A549 (cell line): ENCODE measurements around the gene TRIO. TPM values are rescaled to one million over a fixed set of nuclear protein-coding genes. Genes with fewer than 3 reads are reported as not detected.

Source experiments
- ATAC-seq, 2 experiments: fragments of 200-7000 bp in 1 of 2; fragments of >200 bp in 1 of 2; cut with Nextera tagmentation in 1 of 2; cut with Tn5 transposase in 1 of 2; 3 replicates each; pipeline versions ENCODE4 v1.8.0 to v1.9.1; 2018 to 2020; ENCODE audit warnings: mild to moderate bottlenecking in 1 of 2, moderate library complexity in 1 of 2
- CTCF ChIA-PET: fragments of 300-600 bp; sonication (Branson Sonifier 250); formaldehyde crosslinking; extraction: SDS; loops from one replicate; lab custom pipeline; 2021; ENCODE audit warnings: antibody characterized with exemption, inconsistent platforms; lab: Yijun Ruan, JAX
- POLR2A ChIA-PET: fragments of 350-600 bp; formaldehyde crosslinking; extraction: SDS; loops from one replicate; lab custom pipeline; 2021; ENCODE audit warnings: antibody characterized with exemption, inconsistent platforms; lab: Yijun Ruan, JAX
- DNase-seq, 2 experiments: peaks; one replicate each; pipeline versions ENCODE4 v3.0.0 to v3.0.0-alpha.2; 2011 to 2016; ENCODE audit warnings: low read depth in 1 of 2, low spot score in 1 of 2
- FAIRE-seq: peaks from 2 replicates; lab custom pipeline; 2011; peaks lifted over from hg19 to GRCh38; lab: Jason Lieb, UNC
- H3K27ac ChIP-seq, 2 experiments: fragments of >200 bp; sonication (Bioruptor Twin); formaldehyde crosslinking; 3 replicates each; pipeline ENCODE4 v1.5.1; 2016 to 2017
- H3K4me1 ChIP-seq: fragments of >200 bp; sonication (Bioruptor Twin); formaldehyde crosslinking; 3 replicates; pipeline ENCODE4 v1.6.1; 2016
- H3K4me2 ChIP-seq: fragments of >200 bp; sonication (Bioruptor Twin); formaldehyde crosslinking; 3 replicates; pipeline ENCODE4 v1.6.1; 2016
- H3K4me3 ChIP-seq: fragments of >200 bp; sonication (Bioruptor Twin); formaldehyde crosslinking; 3 replicates; pipeline ENCODE4 v1.5.1; 2016
- H3K9me3 ChIP-seq: fragments of >200 bp; sonication (Bioruptor Twin); formaldehyde crosslinking; 3 replicates; pipeline ENCODE4 v1.6.1; 2016
- CEBPB ChIP-seq, 2 experiments: fragments of >200 bp in 1 of 2; sonication (Bioruptor Twin) in 1 of 2; formaldehyde crosslinking in 1 of 2; IDR thresholded peaks; 2 replicates each; pipeline ENCODE4 v1.6.1; 2012 to 2016
- CHD4 ChIP-seq: fragments of 200-600 bp; sonication (generic); IDR thresholded peaks from 2 replicates; pipeline ENCODE4 v1.6.1; 2016; ENCODE audit warnings: antibody characterized with exemption, mild to moderate bottlenecking, borderline replicate concordance
- EP300 ChIP-seq, 2 experiments: fragments of >200 bp; sonication (Bioruptor Twin); formaldehyde crosslinking; IDR thresholded peaks; 2 replicates in 1 of 2; 3 replicates in 1 of 2; pipeline ENCODE4 v1.6.1; 2016 to 2017
- FOXS1 ChIP-seq: fragments of 250-450 bp; sonication (Bioruptor Pico); IDR thresholded peaks from 2 replicates; pipeline ENCODE4 v1.5.0; 2020; ENCODE audit warnings: mild to moderate bottlenecking, moderate library complexity
- HDAC2 ChIP-seq: fragments of 200-600 bp; sonication (generic); IDR thresholded peaks from 2 replicates; pipeline ENCODE4 v1.6.1; 2016
- HEYL ChIP-seq: fragments of 250-450 bp; sonication (Bioruptor Pico); IDR thresholded peaks from 2 replicates; pipeline ENCODE4 v1.8.0; 2021; ENCODE audit warnings: mild to moderate bottlenecking, moderate library complexity
- HOXB13 ChIP-seq: fragments of 250-450 bp; sonication (Bioruptor Pico); IDR thresholded peaks from 2 replicates; pipeline ENCODE4 v1.5.0; 2020; ENCODE audit warnings: low read depth, mild to moderate bottlenecking, moderate library complexity
- JUN ChIP-seq, 2 experiments: fragments of >200 bp; sonication (Bioruptor Twin); formaldehyde crosslinking; IDR thresholded peaks; 2 replicates in 1 of 2; 3 replicates in 1 of 2; pipeline ENCODE4 v1.6.1; 2016 to 2017
- JUNB ChIP-seq: fragments of >200 bp; sonication (Bioruptor Twin); formaldehyde crosslinking; IDR thresholded peaks from 2 replicates; pipeline ENCODE4 v1.6.1; 2016
- KDM1A ChIP-seq: fragments of 200-600 bp; sonication (generic); IDR thresholded peaks from 2 replicates; pipeline ENCODE4 v1.6.1; 2016; ENCODE audit warnings: low read depth, mild to moderate bottlenecking
- MAFK ChIP-seq: fragments of 450-650 bp; IDR thresholded peaks from 2 replicates; pipeline ENCODE4 v1.6.1; 2014; ENCODE audit not compliant: partially characterized antibody
- MYC ChIP-seq: IDR thresholded peaks from 2 replicates; pipeline ENCODE4 v1.6.1; 2012; ENCODE audit warnings: mild to moderate bottlenecking, inconsistent platforms, low read length, improper control_type of control experiment, borderline replicate concordance
- NR3C1 ChIP-seq: fragments of >200 bp; sonication (Bioruptor Twin); formaldehyde crosslinking; IDR thresholded peaks from 3 replicates; pipeline ENCODE4 v1.6.1; 2017
- PHF8 ChIP-seq: fragments of 200-600 bp; sonication (generic); IDR thresholded peaks from 2 replicates; pipeline ENCODE4 v1.6.1; 2016; ENCODE audit warnings: low read depth, mild to moderate bottlenecking, antibody characterized with exemption, moderate library complexity, borderline replicate concordance
- POLR2A ChIP-seq: IDR thresholded peaks from 2 replicates; pipeline ENCODE4 v1.6.1; 2012; ENCODE audit warnings: mild to moderate bottlenecking, low read length
- RAD21 ChIP-seq, 2 experiments: fragments of >200 bp in 1 of 2; sonication (Bioruptor Twin) in 1 of 2; formaldehyde crosslinking in 1 of 2; IDR thresholded peaks in 1 of 2; conservative IDR thresholded peaks in 1 of 2; 2 replicates in 1 of 2; 3 replicates in 1 of 2; pipeline ENCODE4 v1.6.1; 2012 to 2018; ENCODE audit warnings: inconsistent platforms in 1 of 2
- RARB ChIP-seq: fragments of 250-450 bp; sonication (Bioruptor Pico); IDR thresholded peaks from 2 replicates; pipeline ENCODE4 v1.8.0; 2021; ENCODE audit warnings: mild to moderate bottlenecking, moderate library complexity
- RCOR1 ChIP-seq: fragments of 150-350 bp; IDR thresholded peaks from 2 replicates; pipeline ENCODE4 v1.6.1; 2014; ENCODE audit warnings: antibody characterized with exemption, low read length, low read depth
- SMC3 ChIP-seq: fragments of >200 bp; sonication (Bioruptor Twin); formaldehyde crosslinking; IDR thresholded peaks from 3 replicates; pipeline ENCODE4 v1.6.1; 2018; ENCODE audit warnings: inconsistent platforms
- SREBF2 ChIP-seq: fragments of 450-650 bp; IDR thresholded peaks from 2 replicates; pipeline ENCODE4 v1.6.1; 2014; ENCODE audit warnings: mild to moderate bottlenecking, moderate library complexity
- TFCP2L1 ChIP-seq: fragments of 250-450 bp; sonication (Bioruptor Pico); IDR thresholded peaks from 2 replicates; pipeline ENCODE4 v1.5.0; 2021; ENCODE audit warnings: mild to moderate bottlenecking
- TP53 ChIP-seq: fragments of 250-450 bp; sonication (Bioruptor Pico); IDR thresholded peaks from 2 replicates; pipeline ENCODE4 v1.5.0; 2021; ENCODE audit warnings: mild to moderate bottlenecking, moderate library complexity
- ZC3H11A ChIP-seq: fragments of 450-650 bp; IDR thresholded peaks from 2 replicates; pipeline ENCODE4 v1.6.1; 2014; ENCODE audit warnings: antibody characterized with exemption, mild to moderate bottlenecking
- ZFP36 ChIP-seq: fragments of 450-650 bp; IDR thresholded peaks from 2 replicates; pipeline ENCODE4 v1.6.1; 2014; ENCODE audit warnings: borderline replicate concordance; ENCODE audit not compliant: partially characterized antibody
- ZNF302 ChIP-seq: fragments of 250-450 bp; sonication (Bioruptor Pico); IDR thresholded peaks from 2 replicates; pipeline ENCODE4 v1.9.0; 2021; ENCODE audit warnings: inconsistent platforms, mild to moderate bottlenecking, moderate library complexity
- WGBS: methylation state at CpG from one replicate; pipeline ENCODE4 v1.1.6; 2017; ENCODE audit errors: missing lambda C conversion rate; 5-methylcytosine and 5-hydroxymethylcytosine counted together
- polyA plus RNA-seq, 4 experiments: library from polyadenylated mRNA; depleted of rRNA in 3 of 4; stranded (reverse); fragments of >200 nt; fragmentation: RNase III in 1 of 4; extraction: RNeasy Plus Mini Kit Qiagen cat#74134 plus additional on column Dnase treatment in 1 of 4; gene quantifications; 2 replicates in 3 of 4; 3 replicates in 1 of 4; pipeline ENCODE4 v1.2.3, GENCODE V29; 2011 to 2017
- TF ChIP-seq, protein P1 (sequence below): fragments of 450-650 bp; IDR thresholded peaks from 2 replicates; pipeline ENCODE4 v1.6.1; 2014; ENCODE audit warnings: antibody characterized with exemption
- TF ChIP-seq, protein P2 (sequence below): fragments of >200 bp; sonication (Bioruptor Twin); formaldehyde crosslinking; IDR thresholded peaks from 3 replicates; pipeline ENCODE4 v1.5.1; 2016
- TF ChIP-seq, protein P3 (sequence below): fragments of >200 bp; sonication (Bioruptor Twin); formaldehyde crosslinking; IDR thresholded peaks from 3 replicates; pipeline ENCODE4 v1.6.1; 2016

TRIO gene
- polyA plus RNA-seq, 2 of the 4 experiments (the other 2 are of a cell fraction): 47.5 to 79.0 TPM

DNA sequence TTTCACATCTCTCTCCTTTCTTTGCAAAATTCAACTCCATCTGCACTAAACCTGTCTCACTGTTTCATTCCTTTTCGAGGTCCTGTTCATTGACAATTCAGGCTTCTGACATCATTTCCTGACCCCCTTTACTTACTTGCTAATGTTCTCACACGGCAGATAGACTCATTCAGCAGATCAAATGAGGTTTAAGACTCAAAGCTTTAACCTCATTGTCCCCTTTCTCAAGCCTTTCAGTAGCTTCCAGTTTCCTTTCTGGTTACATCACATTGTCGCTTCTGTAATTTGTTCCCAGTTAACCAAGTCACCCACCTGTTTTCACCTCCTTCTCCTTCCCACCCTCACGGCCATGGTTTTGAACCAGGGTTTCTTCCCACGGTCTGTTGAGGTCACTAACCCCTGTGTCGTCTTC lies 295.1 kb downstream of the TRIO start:
- no peak overlapping the region for H3K27ac ChIP-seq
- TF ChIP-seq ZC3H11A (no peak), CHD4 (no peak)
- ATAC-seq: no peak

DNA sequence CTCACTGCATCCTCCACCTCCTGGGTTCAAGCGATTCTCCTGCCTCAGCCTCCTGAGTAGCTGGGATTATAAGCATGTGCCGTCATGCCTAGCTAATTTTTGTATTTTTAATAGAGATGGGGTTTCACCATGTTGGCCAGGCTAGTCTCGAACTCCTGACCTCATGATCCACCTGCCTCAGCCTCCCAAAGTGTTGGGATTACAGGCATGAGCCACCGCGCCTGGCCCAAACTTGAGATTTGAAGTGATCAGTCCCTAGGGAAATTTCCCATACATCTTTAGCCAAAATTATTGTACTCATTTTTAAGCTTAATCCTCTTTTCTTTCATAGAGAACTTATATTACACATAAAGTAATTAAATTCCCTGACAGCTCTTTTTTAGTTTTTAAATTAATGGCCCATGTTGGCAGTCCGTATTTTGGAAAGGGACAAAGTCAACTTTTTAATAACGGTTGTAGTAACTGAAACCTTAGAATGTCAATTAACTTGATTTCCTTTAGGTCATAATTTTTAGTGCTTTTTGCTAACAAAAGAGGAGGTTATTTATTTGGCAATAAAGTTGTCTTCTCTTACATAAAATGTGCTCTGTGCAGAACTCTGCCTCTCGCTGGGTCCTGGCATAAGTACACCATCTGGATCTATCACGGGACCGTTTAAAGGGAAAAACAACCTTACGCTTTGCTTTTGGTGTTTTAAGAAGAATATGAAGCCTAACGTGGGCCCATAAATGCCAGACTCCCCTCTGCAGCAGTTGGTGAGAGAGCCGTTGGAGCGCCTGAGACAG lies 296.1 kb downstream of the TRIO start:
- TF ChIP-seq, protein P1, sequence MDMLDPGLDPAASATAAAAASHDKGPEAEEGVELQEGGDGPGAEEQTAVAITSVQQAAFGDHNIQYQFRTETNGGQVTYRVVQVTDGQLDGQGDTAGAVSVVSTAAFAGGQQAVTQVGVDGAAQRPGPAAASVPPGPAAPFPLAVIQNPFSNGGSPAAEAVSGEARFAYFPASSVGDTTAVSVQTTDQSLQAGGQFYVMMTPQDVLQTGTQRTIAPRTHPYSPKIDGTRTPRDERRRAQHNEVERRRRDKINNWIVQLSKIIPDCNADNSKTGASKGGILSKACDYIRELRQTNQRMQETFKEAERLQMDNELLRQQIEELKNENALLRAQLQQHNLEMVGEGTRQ: no peak
- no peak for TF ChIP-seq JUN (IDR thresholded peaks at IDR 0.05)
- TF ChIP-seq HOXB13 (CRISPR knock-in tag): no peak
- no peak for TF ChIP-seq POLR2A
- TF ChIP-seq RARB (CRISPR knock-in tag): no peak
- no peak for TF ChIP-seq ZFP36
- no peak for TF ChIP-seq EP300 (IDR thresholded peaks at IDR 0.05)
- TF ChIP-seq SMC3: no peak
- no peak for TF ChIP-seq HEYL (CRISPR knock-in tag)
- TF ChIP-seq TFCP2L1 (CRISPR knock-in tag): no peak
- TF ChIP-seq NR3C1: no peak
- TF ChIP-seq MAFK: no peak
- TF ChIP-seq TP53 (CRISPR knock-in tag): no peak
- TF ChIP-seq SREBF2: no peak
- TF ChIP-seq JUNB: no peak
- TF ChIP-seq RAD21 (conservative IDR thresholded peaks at IDR 0.05 in 1 of 2, IDR thresholded peaks at IDR 0.05 in 1 of 2): no peak
- TF ChIP-seq PHF8: no peak
- ChIA-PET POLR2A (no interaction called here), CTCF (interaction anchor here (0.7 kb wide), 1 partner anchor 17 kb away, joined by 3 read pairs; no protein-coding TSS in a partner anchor)
- Histone ChIP-seq H3K9me3 (no peaks in the 10 kb centered on the region), H3K4me3 (no peak overlapping the region), H3K4me2 (no peak overlapping the region), H3K4me1 (peaks cover 2% of the 10 kb centered on the region; the same call in 1 of the 3 replicates), H3K27ac (no peak overlapping the region)
- FAIRE-seq: no peak
- WGBS: 94% methylated on average over 14 of the region's 14 CpGs
- DNase-seq: no peak
- ATAC-seq: no peak

More for the DNA sequence above, 295.1 kb downstream of the TRIO start:
- WGBS: 88% methylated on average over 6 of the region's 6 CpGs
- no peaks in the 10 kb centered on the region for H3K4me1 ChIP-seq
- no peak overlapping the region for H3K4me2 ChIP-seq
- no peak overlapping the region for H3K4me3 ChIP-seq
- FAIRE-seq (no peak), DNase-seq (no peak)
- no peaks in the 10 kb centered on the region for H3K9me3 ChIP-seq
- ChIA-PET CTCF (interaction anchor here (2.1 kb wide), 1 partner anchor 211 kb away, joined by 5 read pairs; no protein-coding TSS in a partner anchor), POLR2A (no interaction called here)

DNA sequence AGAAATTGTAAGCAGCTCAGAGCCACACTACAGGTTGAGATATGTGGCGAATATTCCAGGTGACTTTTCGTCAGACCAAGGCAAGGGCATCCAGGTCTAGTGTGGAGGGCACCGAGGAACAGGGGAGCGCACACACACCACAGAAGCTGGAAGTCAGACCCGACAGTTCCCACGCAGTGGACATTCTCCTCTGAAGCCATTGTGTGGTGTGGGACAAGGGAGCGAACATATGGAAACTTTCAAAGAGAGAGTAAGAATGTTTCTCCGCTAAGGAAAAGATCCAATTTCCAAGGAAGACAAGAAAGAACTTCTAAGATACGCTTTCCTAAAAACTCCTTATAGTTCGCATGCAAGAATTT lies 297.1 kb downstream of the TRIO start:
- Histone ChIP-seq H3K9me3 (no peaks in the 10 kb centered on the region), H3K27ac (no peak overlapping the region), H3K4me2 (no peak overlapping the region), H3K4me3 (no peak overlapping the region), H3K4me1 (peaks cover 8% of the 10 kb centered on the region; the same call in 2 of the 3 replicates)
- CTCF ChIA-PET: no interaction called here
- no peak for FAIRE-seq
- WGBS: 90% methylated on average over 10 of the region's 10 CpGs
- DNase-seq: no peak
- TF ChIP-seq ZNF302 (no peak), EP300 (IDR thresholded peaks at IDR 0.05) (no peak), FOXS1 (no peak), MYC (no peak), KDM1A (no peak), JUN (IDR thresholded peaks at IDR 0.05) (no peak), HOXB13 (CRISPR knock-in tag) (no peak), ZFP36 (no peak), CHD4 (no peak), RAD21 (conservative IDR thresholded peaks at IDR 0.05 in 1 of 2, IDR thresholded peaks at IDR 0.05 in 1 of 2) (no peak), HEYL (CRISPR knock-in tag) (no peak), CEBPB (IDR thresholded peaks at IDR 0.05) (no peak), HDAC2 (no peak), RCOR1 (no peak)
- TF ChIP-seq, protein P2, sequence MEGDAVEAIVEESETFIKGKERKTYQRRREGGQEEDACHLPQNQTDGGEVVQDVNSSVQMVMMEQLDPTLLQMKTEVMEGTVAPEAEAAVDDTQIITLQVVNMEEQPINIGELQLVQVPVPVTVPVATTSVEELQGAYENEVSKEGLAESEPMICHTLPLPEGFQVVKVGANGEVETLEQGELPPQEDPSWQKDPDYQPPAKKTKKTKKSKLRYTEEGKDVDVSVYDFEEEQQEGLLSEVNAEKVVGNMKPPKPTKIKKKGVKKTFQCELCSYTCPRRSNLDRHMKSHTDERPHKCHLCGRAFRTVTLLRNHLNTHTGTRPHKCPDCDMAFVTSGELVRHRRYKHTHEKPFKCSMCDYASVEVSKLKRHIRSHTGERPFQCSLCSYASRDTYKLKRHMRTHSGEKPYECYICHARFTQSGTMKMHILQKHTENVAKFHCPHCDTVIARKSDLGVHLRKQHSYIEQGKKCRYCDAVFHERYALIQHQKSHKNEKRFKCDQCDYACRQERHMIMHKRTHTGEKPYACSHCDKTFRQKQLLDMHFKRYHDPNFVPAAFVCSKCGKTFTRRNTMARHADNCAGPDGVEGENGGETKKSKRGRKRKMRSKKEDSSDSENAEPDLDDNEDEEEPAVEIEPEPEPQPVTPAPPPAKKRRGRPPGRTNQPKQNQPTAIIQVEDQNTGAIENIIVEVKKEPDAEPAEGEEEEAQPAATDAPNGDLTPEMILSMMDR: no peak
- TF ChIP-seq, protein P3, sequence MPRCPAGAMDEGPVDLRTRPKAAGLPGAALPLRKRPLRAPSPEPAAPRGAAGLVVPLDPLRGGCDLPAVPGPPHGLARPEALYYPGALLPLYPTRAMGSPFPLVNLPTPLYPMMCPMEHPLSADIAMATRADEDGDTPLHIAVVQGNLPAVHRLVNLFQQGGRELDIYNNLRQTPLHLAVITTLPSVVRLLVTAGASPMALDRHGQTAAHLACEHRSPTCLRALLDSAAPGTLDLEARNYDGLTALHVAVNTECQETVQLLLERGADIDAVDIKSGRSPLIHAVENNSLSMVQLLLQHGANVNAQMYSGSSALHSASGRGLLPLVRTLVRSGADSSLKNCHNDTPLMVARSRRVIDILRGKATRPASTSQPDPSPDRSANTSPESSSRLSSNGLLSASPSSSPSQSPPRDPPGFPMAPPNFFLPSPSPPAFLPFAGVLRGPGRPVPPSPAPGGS: no peak
- POLR2A ChIA-PET: no interaction called here
- ATAC-seq: no peak
